OCI-LY7 (cell line): Measurements from ENCODE around the gene ABHD8. TPM values are rescaled to one million over a fixed set of nuclear protein-coding genes. Genes with fewer than 3 reads are reported as not detected.

Source experiments
- BruUV-seq: library from RNA; stranded (reverse); fragments of 400-500 nt; replicated peaks from 2 replicates; lab custom pipeline; 2021; lab: Mats Ljungman, UMichigan
- CTCF ChIA-PET: fragments of 300-600 bp; sonication (Branson Sonifier 250); formaldehyde crosslinking; loops from one replicate; lab custom pipeline; 2022; ENCODE audit warnings: antibody characterized with exemption; ENCODE audit not compliant: unreplicated experiment; lab: Charles Lee
- POLR2A ChIA-PET: fragments of 300-600 bp; sonication (Branson Sonifier 250); formaldehyde crosslinking; loops from one replicate; lab custom pipeline; 2022; ENCODE audit warnings: antibody characterized with exemption; lab: Charles Lee
- DNase-seq: peaks from one replicate; pipeline ENCODE4 v3.0.0-alpha.2; 2015; ENCODE audit warnings: low spot score
- H2AFZ ChIP-seq: fragments of 200-600 bp; sonication (generic), shearing (Covaris generic); 2 replicates; pipeline ENCODE4 v1.6.1; 2014; ENCODE audit warnings: mild to moderate bottlenecking, antibody characterized with exemption, low read length, moderate library complexity
- H3K27ac ChIP-seq: fragments of 200-600 bp; sonication (generic); 2 replicates; pipeline ENCODE4 v1.5.1; 2014; ENCODE audit warnings: mixed run types, low read depth, mild to moderate bottlenecking, moderate library complexity, low read length, inconsistent platforms; ENCODE audit not compliant: poor library complexity, severe bottlenecking
- H3K36me3 ChIP-seq: fragments of 200-600 bp; sonication (generic); 2 replicates; pipeline ENCODE4 v1.6.1; 2014; ENCODE audit warnings: mild to moderate bottlenecking, antibody characterized with exemption, low read length, moderate library complexity, mixed read lengths; ENCODE audit not compliant: insufficient read depth
- H3K4me1 ChIP-seq: fragments of 200-600 bp; sonication (generic); 2 replicates; pipeline ENCODE4 v1.5.1; 2014; ENCODE audit warnings: mild to moderate bottlenecking, low read length; ENCODE audit not compliant: insufficient read depth, poor library complexity, severe bottlenecking
- H3K4me2 ChIP-seq: fragments of 200-600 bp; sonication (generic); 2 replicates; pipeline ENCODE4 v1.6.1; 2014; ENCODE audit warnings: mild to moderate bottlenecking, low read length
- H3K4me3 ChIP-seq: fragments of 200-600 bp; sonication (generic); 2 replicates; pipeline ENCODE4 v1.5.1; 2014; ENCODE audit warnings: mild to moderate bottlenecking, low read depth, low read length; ENCODE audit not compliant: poor library complexity, severe bottlenecking
- H3K79me2 ChIP-seq: fragments of 200-600 bp; sonication (generic); 2 replicates; pipeline ENCODE4 v1.6.1; 2016; ENCODE audit warnings: low read depth, mild to moderate bottlenecking, low read length, moderate library complexity, mixed read lengths; ENCODE audit not compliant: insufficient read depth
- H3K9me2 ChIP-seq: fragments of 200-600 bp; sonication (generic); 2 replicates; pipeline ENCODE4 v1.6.1; 2016; ENCODE audit warnings: mild to moderate bottlenecking, low read length, mixed read lengths; ENCODE audit not compliant: insufficient read depth
- H3K9me3 ChIP-seq: fragments of 200-600 bp; sonication (generic); 2 replicates; pipeline ENCODE4 v1.6.1; 2014; ENCODE audit warnings: mild to moderate bottlenecking, mixed run types, low read length, mixed read lengths
- H4K20me1 ChIP-seq: fragments of 200-600 bp; sonication (generic); 2 replicates; pipeline ENCODE4 v1.6.1; 2014; ENCODE audit warnings: mild to moderate bottlenecking, antibody characterized with exemption, low read length, moderate library complexity, mixed read lengths; ENCODE audit not compliant: insufficient read depth
- CTCF ChIP-seq: fragments of 200-600 bp; sonication (generic); conservative IDR thresholded peaks from 2 replicates; pipeline ENCODE4 v1.5.1; 2014; ENCODE audit warnings: mild to moderate bottlenecking, antibody characterized with exemption, low read length, moderate library complexity, mixed read lengths
- EZH2phosphoT487 ChIP-seq: fragments of 200-600 bp; sonication (generic); IDR thresholded peaks from 2 replicates; pipeline ENCODE4 v1.6.1; 2018; ENCODE audit warnings: low read depth, borderline replicate concordance, mild to moderate bottlenecking, mixed run types, antibody characterized with exemption, low read length, moderate library complexity, mixed read lengths
- intact Hi-C: fragments of 100-400 bp; cut with micrococcal nuclease; formaldehyde crosslinking; loops from one replicate; pipeline ENCODE4 v1.10.0; 2022; ENCODE audit not compliant: unreplicated experiment
- total RNA-seq, 2 experiments: library from RNA; depleted of rRNA in 1 of 2; stranded (reverse); fragments of >200 nt in 1 of 2; shearing (Covaris generic) in 1 of 2; gene quantifications; 2 replicates each; pipeline ENCODE4 v1.2.3, GENCODE V29; 2014 to 2022

ABHD8 gene
- total RNA-seq, 2 experiments from 2014 or later: 11.6 to 18.9 TPM

DNA sequence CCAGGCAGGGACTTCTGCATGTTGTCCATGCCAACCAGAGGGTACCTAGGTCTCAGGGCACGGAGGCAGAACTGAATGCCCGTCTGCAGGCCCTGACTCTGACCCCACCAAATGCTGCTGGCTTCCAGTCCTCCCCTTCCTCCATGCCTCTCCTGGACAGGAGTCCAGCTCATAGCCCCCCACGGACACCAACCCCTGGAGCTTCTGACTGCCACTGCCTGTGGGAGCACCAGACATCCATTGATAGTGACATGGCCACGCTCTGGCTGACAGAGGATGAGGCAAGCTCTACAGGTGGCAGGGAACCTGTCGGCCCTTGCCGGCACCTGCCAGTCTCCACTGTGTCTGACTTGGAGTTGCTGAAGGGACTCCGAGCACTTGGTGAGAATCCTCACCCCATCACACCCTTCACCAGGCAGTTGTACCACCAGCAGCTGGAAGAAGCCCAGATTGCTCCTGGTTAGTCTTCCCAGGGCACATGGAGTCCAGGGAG, 19.7 kb downstream of the ABHD8 start:
- no peak overlapping the region for H3K4me2 ChIP-seq
- no peaks in the 10 kb centered on the region for H3K9me3 ChIP-seq
- no peak for TF ChIP-seq CTCF
- no peak for TF ChIP-seq EZH2phosphoT487
- peaks cover 57% of the 10 kb centered on the region for H3K36me3 ChIP-seq
- no peaks in the 10 kb centered on the region for H4K20me1 ChIP-seq
- POLR2A ChIA-PET: interaction anchor here (1.1 to 1.2 kb wide), 2 partner anchors 12 to 17 kb away, joined by 3 to 4 read pairs; partner anchors contain the start of gene BABAM1
- H3K9me2 ChIP-seq: no peaks in the 10 kb centered on the region
- no peak for DNase-seq
- CTCF ChIA-PET: no interaction called here
- H3K4me3 ChIP-seq: no peak overlapping the region
- peaks cover 13% of the 10 kb centered on the region; the same call in 1 of the 2 replicates for H3K79me2 ChIP-seq
- intact Hi-C loops: loop anchor here (2.0 to 5.0 kb wide), 2 partner anchors 146 to 209 kb away; partner anchors contain the start of genes HAUS8 and MYO9B
- no peak overlapping the region for H2AFZ ChIP-seq
- H3K4me1 ChIP-seq: peaks cover 22% of the 10 kb centered on the region
- BruUV-seq: no TSS peak
- H3K27ac ChIP-seq: no peak overlapping the region

GRCh38 chr19:17282488-17283125, 20.6 kb downstream of the ABHD8 start:
- ChIA-PET POLR2A (interaction anchor here (0.6 to 3.5 kb wide), 2 partner anchors 16 to 706 kb away, joined by 3 to 28 read pairs; partner anchors contain the start of gene BABAM1), CTCF (interaction anchor here (0.6 to 0.9 kb wide), 3 partner anchors 16 to 44 kb away, joined by 3 read pairs; no protein-coding TSS in a partner anchor)
- peak overlapping the region; percentile 76; the same call in 1 of the 2 replicates for H2AFZ ChIP-seq

More at GRCh38 chr19:17282488-17283125, 20.6 kb downstream of the ABHD8 start:
- H3K4me2 ChIP-seq: peak overlapping the region; percentile 92
- H3K27ac ChIP-seq: peak overlapping the region; percentile 69
- no peaks in the 10 kb centered on the region for H3K9me3 ChIP-seq
- no TSS peak for BruUV-seq
- H4K20me1 ChIP-seq: no peaks in the 10 kb centered on the region
- H3K36me3 ChIP-seq: peaks cover 61% of the 10 kb centered on the region
- no peaks in the 10 kb centered on the region for H3K9me2 ChIP-seq
- intact Hi-C loops: loop anchor here (1.0 to 5.0 kb wide), 4 partner anchors 21 to 215 kb away; partner anchors contain the start of genes HAUS8 and MYO9B
- peak; percentile 92 for DNase-seq
- H3K4me3 ChIP-seq: peak overlapping the region; percentile 83
- H3K79me2 ChIP-seq: peaks cover 13% of the 10 kb centered on the region; the same call in 1 of the 2 replicates
- TF ChIP-seq CTCF (peak; percentile 90), EZH2phosphoT487 (no peak)
- H3K4me1 ChIP-seq: peaks cover 22% of the 10 kb centered on the region
